Fibroblast of villous mesenchyme (primary cell): Measurements from ENCODE around the gene GRB10. TPM values are rescaled to one million over a fixed set of nuclear protein-coding genes. Genes with fewer than 3 reads are reported as not detected.

Experiments
- DNase-seq: peaks from one replicate; pipeline ENCODE4 v3.0.0-alpha.2; 2010; ENCODE audit warnings: low read depth
- H3K4me3 ChIP-seq: 2 replicates; pipeline ENCODE4 v1.5.1; 2011; ENCODE audit warnings: low read depth, mild to moderate bottlenecking, low read length
- CTCF ChIP-seq: IDR thresholded peaks from 2 replicates; pipeline ENCODE4 v1.5.1; 2012; ENCODE audit warnings: low read depth, mild to moderate bottlenecking, low read length; ENCODE audit not compliant: insufficient read depth
- total RNA-seq: library from RNA; depleted of rRNA; stranded (reverse); fragments of >200 nt; gene quantifications from 2 replicates; pipeline ENCODE4 v1.2.3, GENCODE V29; 2012

Gene GRB10
- total RNA-seq, 1 donor: 23.3 TPM

- TF ChIP-seq CTCF: no peak
- H3K4me3 ChIP-seq: no peak overlapping the region
- no peak for DNase-seq
Observed at GRCh38 chr7:50594734-50595485, 187.8 kb downstream of the GRB10 start.

GRCh38 chr7:50594136-50594535 is 188.6 kb downstream of the GRB10 start:
- no peak for TF ChIP-seq CTCF

GRCh38 chr7:50592940-50593339 is 189.8 kb downstream of the GRB10 start:
- H3K4me3 ChIP-seq: no peak overlapping the region
- DNase-seq: no peak
- no peak for TF ChIP-seq CTCF

More at GRCh38 chr7:50594136-50594535, 188.6 kb downstream of the GRB10 start:
- H3K4me3 ChIP-seq: no peak overlapping the region
- no peak for DNase-seq

- no peak for TF ChIP-seq CTCF
- no peak for DNase-seq
- H3K4me3 ChIP-seq: no peak overlapping the region
Observed at GRCh38 chr7:50591480-50592438, 190.9 kb downstream of the GRB10 start.

- no peak for TF ChIP-seq CTCF
Observed at GRCh38 chr7:50591098-50591479, 191.6 kb downstream of the GRB10 start.

GRCh38 chr7:50590535-50590934 is 192.2 kb downstream of the GRB10 start:
- TF ChIP-seq CTCF: no peak
- DNase-seq: no peak
- H3K4me3 ChIP-seq: no peak overlapping the region

More at GRCh38 chr7:50591098-50591479, 191.6 kb downstream of the GRB10 start:
- H3K4me3 ChIP-seq: no peak overlapping the region
- no peak for DNase-seq
